ENCODE measurements around the gene PTPRG.
A peak's percentile ranks its signal among the peaks of the same experiment; 100 is the strongest.
"Not testable (repeated sequence)": the region's sequence is repeated elsewhere in the genome, so short reads cannot be mapped to it uniquely, and the experiment has no call there.

Gene PTPRG

DNA sequence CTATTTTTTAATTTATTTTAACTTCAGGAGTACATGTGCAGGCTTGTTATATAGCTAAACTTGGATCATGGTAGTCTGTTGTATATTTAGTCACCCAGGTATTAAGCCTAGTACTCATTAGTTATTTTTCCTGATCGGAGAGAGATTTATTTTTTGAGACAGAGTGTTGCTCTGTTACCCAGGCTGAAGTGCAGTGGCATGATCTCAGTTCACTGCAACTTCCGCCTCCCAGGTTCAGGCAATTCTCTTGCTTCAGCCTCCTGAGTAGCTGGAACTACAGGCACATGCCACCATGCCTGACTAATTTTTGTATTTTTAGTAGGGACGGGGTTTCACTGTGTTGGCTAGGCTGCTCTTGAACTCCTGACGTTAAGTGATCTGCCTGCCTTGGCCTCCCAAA is 477.4 kb downstream of the PTPRG start:
- DNase-seq = not testable (repeated sequence)

DNA sequence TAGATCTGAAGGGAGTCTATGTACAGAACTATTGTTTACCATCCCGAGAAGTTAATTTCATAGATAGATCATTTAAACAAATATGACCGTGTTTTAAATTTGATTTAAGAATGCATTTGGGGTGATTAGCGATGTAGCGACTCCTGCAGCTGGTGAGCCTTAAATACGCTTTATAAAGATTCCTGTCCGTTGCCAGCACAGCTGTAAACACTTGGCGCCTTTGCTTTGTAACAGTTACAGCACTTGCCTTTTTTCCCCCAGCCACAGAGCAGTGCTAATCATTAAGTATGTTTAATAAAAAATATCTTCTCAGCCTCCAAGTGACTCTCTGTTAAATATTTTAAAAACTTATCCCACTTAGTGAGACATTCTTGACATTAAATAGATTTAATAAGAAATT is 478.2 kb downstream of the PTPRG start:
- DNase-seq = no peak

DNA sequence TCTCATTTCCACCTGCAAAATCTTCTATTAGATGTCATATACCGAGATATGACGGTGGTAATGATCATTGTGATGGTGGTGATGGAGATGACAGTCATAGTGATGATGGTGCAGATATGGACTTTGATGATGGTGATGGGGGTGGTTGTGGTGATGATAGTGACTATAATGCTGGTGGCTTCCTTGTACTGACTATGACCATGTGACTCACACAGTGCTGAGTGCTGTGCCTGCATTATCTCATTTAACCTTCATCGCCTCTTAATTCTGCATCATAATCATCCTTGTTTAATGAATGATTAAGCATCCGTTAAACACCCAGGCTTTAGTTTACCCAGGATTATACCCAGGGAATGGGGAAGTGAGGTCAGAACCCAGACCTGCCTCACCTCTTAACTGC is 480.3 kb downstream of the PTPRG start:
- DNase-seq = no peak

DNA sequence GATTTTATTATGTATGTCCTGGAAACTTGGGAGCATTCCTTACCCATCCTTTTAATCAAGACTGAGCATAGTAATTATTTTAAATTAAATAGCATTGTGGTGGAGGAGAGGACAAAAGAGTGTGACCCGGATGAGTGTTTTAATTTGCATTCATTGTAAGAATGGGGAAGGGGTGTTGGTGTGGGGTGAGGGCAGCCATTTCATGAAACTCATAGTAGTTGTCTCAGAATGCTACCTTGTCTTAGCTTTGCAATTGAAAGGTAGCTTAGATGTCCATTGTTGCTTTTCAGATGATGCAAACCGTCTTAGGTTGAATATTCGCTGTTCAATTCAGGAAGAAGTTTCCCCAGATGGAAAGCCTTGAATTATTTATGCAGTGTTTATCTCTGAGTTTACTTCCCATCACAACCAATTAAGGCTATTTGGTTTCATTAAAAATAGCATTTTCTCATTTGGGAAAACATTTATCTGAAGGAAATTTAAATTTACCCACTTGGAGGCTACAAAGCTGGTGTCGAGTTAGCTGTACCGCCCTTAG is 483.6 kb downstream of the PTPRG start:
- no peak for DNase-seq

DNA sequence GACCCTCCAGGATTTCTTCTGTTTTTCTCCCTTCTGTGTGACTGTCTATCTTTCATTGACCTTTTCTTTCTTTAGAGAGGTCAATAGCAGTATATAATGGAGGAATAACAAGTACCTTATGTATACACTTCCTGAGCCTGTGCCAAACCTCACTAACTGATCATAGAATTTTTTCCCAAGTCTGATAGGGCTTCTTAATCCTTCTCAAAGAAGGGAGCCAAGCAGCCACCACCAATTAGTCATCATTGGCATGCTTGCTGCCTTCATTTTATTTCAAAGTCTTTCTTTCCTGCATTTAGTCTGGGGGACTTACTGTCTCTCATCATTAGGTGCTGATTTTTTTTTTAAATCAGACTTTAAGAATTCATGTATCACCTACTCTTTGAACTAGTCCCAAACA is 485.0 kb downstream of the PTPRG start:
- DNase-seq = peak; percentile 73

DNA sequence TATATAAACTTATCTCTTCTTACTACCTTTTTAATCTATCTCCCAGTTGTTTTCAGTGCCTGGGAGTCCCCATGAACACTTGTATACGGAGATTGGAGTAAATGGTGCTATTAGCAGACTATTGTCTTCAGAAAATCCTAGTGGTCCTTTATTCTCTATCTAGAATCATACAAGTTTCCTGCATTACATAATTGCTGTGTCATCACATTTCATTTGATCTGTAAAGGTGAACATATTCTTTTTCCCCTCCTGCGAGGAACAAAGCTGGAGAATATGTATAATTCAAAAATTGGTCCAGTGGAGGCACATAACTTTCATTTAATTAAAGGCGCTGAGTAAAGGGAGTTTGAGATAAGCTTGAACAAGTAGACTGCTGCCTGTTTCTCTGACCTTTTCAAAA is 487.2 kb downstream of the PTPRG start:
- DNase-seq = no peak

DNA sequence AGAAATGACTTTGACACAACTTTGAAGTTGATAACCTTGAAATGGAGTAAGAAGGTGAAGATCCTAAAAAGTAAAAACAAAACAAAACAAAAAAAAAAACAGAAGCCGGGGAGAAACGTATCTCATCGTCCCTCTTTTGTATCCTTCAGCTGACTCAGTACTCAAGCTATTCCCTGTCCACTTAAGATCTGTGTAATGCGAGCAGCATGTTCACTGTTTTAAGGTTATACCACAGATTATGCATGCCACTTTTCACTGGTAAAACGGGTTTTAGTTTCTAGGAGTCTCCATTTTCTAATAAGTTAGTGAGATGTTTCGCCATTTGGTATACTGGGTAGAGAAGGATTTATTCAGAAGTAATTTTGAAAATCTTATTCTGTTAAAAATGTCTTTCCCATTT is 487.7 kb downstream of the PTPRG start:
- peak; percentile 7 for DNase-seq

DNA sequence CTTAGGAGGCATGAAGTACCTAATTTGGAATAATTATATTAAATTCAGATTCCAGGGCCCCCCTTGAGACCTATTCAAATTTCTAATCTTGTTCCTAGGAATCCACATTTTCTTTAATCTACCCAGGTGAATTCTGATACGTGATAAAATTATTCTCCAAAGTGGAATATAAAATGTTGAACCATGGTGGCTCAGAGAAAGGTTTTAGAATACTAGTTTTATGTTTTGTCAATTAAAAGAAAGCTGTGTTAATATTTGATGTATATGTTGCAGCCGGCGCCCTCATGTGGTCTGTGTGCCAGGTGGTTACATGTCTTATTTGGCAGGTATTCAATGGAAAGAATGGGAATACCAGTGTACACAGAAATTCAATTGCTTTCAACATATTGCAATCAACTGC is 490.1 kb downstream of the PTPRG start:
- DNase-seq = peak; percentile 46

DNA sequence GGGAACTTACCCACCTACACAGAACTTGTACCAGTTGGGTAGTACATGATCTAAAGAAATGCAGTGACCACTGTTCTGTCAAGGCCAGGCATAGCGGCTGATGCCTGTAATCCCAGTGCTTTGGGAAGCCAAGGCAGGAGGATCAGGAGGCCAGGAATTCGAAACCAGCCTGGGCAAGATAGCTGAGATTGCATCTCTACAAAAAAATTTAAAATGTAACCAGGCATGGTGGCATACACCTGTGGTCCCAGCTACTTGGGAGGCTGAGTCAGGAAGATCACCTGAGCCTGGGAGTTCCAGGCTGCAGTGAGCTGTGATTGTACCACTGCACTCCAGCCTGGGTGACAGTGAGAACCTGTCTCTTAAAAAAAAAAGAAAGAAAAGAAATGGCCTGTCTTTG is 491.0 kb downstream of the PTPRG start:
- no peak for DNase-seq

DNA sequence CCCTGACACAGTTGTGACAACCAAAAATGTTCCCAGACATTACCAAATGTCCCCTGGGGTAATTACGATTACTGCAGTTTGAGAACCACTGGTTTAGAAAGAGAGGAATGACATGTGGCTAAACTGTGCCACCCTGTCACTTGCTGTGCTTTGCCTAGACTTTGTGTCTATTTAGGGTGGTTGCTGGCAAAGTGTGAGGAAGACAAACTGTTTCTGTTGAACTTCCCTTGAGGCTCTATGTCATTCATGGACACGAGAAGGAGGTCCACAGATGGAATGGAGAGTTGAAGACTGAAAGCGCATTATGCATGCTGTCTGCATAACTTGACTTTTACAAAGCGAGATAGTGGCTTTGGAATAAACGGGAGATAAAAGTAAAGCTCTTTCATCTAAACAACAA is 495.3 kb downstream of the PTPRG start:
- no peak for DNase-seq

DNA sequence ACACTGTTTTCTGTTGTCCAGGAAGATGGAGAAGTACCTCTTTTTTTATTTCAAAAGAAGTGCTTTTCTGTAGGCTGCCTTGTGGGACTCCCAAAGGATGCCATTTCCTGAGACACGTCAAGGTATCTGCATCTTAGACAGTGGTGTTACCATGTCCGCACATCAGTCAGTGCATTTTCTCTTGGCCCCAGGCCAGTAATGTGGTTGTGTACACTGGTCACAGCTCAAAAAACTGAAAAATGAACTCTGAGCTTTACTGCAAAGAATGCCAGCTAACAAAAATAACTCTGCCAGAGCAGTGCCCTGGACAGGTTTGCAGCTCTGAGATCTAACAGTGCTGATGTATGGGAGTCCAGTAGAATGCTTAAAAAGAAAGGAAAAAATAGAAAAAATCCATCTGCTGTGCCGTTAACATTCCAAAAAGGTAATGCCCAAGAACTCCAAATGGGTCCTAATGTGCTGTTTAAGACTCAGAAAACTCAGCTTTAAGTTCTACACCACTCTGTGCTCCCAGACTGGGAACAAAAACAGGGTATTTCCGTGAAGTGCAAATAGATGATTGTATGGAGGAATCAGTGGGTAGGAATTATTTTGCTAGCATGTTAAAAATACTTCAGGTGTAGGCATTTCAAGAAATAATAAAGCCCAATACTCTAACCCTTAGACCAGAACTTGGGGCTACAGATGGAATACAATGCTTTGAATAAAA is 496.1 kb downstream of the PTPRG start:
- DNase-seq = peak; percentile 13

DNA sequence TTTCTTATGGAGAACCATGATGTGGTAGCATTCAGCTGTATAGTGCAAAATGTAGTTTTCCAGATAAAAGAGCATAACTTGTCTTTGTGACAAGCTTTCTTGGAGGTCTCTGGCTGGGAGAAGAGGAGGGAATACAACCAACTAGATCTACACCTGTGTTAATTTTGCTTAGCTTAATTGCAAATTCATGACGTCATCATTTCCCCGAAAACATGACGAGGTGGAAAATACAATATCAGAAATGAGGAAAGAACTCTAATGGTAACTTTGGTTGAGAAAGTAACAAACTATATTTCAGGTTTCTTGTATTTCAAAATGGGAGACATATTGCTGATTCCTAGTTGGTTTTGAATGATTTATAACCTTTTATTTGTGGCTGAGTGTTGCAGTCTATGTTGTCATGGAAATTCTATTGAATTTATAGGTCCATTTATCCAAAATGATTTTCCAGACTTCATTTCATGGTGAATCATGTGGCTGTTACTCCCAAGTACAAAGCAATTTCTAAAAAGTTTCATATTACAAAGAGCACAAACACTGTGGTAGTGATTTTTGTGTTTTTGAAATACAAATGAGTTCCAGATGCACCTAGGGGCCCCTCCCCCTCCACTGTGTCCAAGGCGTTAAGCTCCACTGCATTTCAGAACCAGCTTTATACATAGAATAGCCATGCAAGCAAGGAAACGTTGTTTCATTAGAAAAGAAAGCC is 504.8 kb downstream of the PTPRG start:
- peak; percentile 92 for DNase-seq

DNA sequence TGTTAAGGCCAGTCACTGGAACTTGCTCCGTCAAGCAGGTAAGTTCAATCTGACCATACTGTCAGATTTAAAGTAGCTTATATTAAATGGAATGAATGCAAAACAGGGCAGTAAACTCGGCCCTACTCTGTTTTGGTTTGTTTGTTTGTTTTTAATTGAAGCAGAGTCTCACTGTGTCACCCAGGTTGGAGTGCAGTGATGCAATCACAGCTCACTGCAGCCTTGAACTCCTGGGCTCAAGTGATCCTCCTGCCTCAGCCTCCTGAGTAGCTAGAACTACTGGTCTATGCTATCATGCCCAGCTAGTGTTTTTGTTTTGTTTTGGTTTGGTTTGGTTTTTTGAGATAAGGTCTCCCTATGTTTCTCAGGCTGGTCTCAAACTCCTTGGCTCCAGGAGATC is 507.0 kb downstream of the PTPRG start:
- no peak for DNase-seq

DNA sequence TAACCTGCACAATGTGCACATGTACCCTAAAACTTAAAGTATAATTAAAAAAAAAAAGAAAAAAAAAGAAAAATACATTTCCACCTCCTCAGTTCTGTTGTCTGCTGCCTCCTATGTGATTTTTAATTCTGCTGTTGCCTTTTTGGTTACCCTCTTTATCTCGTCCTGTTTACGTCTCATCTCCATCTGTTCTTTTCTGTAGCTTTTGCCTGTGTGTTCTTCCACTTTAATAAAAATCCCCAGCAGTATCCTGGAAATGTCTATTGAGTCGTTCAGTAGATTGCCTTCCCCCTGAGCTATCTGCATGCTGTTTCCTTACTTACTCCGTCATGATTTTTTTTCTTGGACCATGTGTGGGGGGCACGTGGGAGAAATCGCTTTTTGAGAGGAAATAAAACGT is 509.5 kb downstream of the PTPRG start:
- no peak for DNase-seq

DNA sequence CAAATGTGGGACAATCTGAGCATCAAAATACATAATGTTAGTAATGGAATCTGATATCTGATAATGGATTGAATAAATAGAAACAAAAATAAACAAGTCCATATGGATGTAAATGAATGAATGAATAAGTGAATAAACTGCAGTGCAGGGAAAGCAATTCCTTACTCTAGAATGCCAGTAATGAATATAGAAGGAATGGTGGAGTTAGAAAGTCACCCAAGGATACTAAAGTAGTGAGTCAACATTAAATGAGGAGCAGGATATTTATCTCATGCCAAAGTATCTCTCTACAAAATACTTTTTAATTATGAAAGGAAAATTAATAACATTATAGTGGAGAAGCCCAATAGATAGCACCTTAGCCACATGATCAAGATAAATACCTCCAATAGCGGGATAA is 511.7 kb downstream of the PTPRG start:
- DNase-seq = no peak

DNA sequence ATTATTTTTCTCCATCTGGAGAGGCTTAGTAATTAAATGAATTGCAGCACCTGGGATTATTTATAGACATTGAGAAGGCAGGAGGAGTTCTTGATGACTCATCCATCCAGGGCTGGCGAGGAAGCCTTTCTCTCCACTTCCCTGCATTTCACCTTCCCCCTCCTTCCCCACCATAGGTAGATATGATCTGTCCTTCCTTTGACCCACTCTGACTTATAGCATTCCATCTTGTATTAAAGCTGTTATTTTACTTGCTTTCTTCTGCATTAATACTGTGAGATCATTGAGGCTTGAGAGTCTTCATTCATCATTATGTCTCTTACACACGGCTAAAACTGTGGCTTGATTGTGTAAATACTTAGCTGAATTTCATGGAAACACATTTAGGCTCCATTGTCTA is 523.2 kb downstream of the PTPRG start:
- peak; percentile 64 for DNase-seq

DNA sequence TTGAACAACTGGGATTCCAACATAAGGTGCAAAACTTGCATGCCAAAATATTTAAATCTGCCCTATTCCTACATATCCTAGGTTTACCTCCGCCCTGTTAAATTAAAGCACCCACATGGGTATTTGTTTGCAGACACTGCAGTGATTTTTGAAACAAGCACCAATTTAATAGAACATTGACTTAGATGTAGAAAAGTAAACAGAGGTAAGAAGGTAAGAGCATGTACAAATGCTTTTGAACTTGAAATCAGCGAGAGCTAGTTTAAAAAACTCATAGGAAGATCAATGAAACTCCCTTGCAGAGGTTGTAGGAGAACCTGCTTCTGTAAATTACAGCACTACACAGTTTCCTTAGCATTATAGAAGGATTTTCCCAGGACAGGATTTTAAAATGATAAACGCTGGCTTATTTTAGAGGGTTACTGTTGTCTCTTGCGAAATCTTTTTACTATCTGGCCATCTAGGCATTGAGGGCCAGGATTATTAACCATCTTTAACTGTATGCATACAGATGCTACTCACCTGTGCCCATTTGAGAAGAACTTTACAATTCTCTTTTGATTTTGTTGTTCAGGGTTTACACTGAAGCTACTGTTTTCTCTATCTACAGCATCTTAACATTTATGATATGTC is 527.2 kb downstream of the PTPRG start:
- DNase-seq = no peak

DNA sequence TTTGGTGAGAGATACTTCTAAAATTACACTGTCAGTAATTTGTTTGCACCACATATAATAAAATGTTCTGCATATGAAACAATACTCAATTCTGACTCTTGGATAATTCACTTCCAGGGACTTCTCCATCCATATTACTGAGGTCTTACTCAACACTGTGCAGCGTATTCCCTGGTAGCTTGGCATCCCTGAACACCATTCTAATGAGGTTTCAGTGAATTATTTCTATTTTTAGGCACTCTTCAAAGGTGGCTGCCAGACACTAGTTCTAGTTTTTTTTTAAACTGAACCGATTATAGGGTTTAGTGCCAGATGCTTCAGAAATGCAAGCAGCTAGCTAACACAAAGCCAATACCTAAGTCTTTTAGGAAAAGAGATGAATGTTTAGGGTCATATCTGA is 528.7 kb downstream of the PTPRG start:
- peak; percentile 6 for DNase-seq

DNA sequence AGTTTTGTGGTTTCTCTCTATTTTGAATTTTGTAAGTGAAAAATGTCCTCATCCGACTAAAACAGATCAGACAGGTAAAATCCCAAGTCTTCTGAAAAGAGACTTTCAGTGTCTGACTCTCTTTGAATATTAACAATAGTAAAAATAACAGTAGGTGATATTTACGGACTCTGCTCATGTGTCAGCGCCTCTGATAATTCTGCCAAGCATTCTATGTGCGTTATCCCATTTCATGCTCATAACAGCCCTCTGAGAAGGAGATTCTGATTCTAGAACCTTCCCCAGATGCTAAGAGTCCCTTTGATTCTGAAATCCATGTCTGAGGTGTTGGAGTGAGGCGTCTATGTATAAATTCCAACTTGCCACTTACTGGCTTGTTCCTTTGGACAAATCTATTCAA is 529.1 kb downstream of the PTPRG start:
- DNase-seq = no peak

DNA sequence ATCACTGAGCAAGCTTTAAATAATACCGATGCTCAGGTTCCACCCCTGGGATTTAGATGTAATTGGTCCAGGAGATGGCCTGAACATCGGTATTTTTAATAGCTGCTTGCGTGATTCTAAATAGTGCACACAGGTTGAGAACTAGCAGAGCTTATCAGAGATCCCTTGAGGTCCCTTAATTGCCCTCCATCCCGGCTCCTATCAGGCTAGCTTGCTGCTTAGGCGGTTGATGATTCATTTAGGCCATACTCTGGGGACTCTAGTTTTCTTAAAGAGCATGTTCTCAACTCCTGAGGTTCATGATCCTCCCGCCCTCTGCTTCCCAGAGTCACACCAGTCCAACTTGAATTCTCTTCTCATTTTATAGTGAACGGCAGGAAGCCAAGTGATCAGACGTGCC is 531.7 kb downstream of the PTPRG start:
- DNase-seq = no peak

DNA sequence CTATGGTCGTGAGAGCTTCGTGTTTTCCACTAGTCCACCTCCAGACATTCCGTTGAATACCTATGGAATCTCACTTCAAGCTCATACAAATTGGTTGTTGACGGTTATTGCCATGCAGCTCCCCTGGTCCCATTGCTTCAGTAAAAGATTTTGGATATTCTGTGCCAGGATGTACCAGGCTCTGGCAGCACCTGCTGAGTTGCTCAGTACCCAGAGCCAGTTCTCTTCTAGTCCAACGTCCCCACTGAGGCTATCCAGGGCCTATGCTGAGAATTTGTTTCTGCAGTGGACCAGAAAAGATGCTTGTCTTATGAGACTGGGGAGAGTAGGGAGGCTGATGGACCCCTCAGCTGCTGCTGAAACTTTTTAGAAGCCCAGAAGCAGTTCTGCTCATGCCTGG is 533.1 kb downstream of the PTPRG start:
- DNase-seq = no peak

DNA sequence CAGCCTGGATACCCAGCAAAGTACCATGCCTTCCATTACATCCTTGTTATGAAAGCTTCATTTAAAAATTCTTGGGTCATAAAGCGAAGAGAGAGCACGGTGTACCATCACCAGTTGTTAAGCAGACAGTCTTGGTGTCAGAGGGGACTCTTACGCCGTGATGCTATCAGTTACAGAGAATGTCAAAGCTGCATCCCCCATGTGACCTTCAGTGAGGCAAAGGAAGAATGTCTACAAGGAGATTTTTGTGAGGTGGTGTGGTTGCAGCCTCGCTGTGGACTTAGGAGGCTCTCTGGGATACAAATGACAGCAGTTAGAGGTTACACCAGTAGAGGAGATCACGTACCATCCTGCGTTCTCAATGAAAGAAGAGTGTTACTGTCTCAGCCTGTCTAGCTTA is 533.7 kb downstream of the PTPRG start:
- no peak for DNase-seq

DNA sequence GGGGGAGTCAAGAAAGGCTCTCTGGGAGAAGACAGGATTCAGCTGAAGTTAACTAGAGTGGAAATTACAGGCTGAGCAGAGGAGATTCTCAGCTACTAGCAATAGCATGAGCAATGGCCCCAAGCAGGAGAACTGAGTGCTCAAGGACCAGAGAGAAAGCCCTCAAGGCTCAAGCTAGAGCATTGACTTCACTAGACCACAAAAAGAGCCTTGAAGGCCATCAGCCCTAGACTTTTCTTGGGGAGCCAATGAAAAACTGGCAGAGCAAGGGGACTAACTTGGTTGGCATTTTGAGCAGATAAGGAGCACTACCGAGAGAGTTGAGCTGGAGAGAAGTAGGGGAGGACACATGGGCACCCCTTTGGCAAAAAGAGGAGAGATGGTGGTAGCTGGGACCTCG is 534.4 kb downstream of the PTPRG start:
- DNase-seq = no peak

DNA sequence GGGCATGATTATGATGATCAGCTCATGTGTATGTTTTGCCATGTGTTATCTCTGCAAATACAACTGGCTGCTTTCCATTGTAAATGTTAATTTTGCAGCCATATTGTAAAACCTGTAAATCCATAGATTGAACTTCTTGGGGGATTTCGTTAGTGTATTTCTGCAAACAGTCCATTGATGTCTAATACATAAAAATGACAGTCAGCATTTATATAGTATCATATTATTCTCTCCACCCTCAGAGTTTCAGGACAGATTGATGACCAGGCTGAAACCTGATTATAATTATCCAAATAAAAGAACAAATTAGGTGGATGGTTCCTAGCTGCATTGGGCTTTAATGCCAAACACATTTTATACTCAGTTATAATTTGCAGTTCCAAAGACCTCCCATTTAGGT is 535.1 kb downstream of the PTPRG start:
- no peak for DNase-seq

Measured in fibroblast of upper back skin (primary cell).